ENCODE measurements around the gene SAMD9L.

GRCh38 chr7:93194386-93194785 is 46.2 kb upstream of the SAMD9L start:
- TF ChIP-seq CTCF (IDR thresholded peaks at IDR 0.05): no peak
- no peak for TF ChIP-seq ZFX (IDR thresholded peaks at IDR 0.05; ENCODE audit: borderline replicate concordance)

Measured in 22Rv1 (cell line).